Measurements from ENCODE around the gene PATE2.

GRCh38 chr11:125802387-125802786 lies 23.8 kb upstream of the PATE2 start:
- no peak for TF ChIP-seq CTCF (IDR thresholded peaks at IDR 0.05; ENCODE audit: borderline replicate concordance, extremely low read depth, low read length, poor library complexity, severe bottlenecking)
- no peak for TF ChIP-seq EZH2 (IDR thresholded peaks at IDR 0.05; ENCODE audit: borderline replicate concordance, low read depth, low read length, severe bottlenecking)

Measured in DND-41 (cell line).